Nephron (organoid): ENCODE data around the gene IPO9.

Source experiments
- H3K27ac Mint-ChIP-seq, 3 experiments: 2 replicates each; pipeline ENCODE4 v1.8.0; 2020; ENCODE audit warnings: mixed read lengths in 3 of 3, mild to moderate bottlenecking in 2 of 3, moderate library complexity in 1 of 3
- H3K27me3 Mint-ChIP-seq: 2 replicates; pipeline ENCODE4 v1.8.0; 2021; ENCODE audit warnings: low read depth, mild to moderate bottlenecking, moderate library complexity, mixed read lengths
- H3K36me3 Mint-ChIP-seq: 2 replicates; pipeline ENCODE4 v1.8.0; 2020; ENCODE audit warnings: low read depth, mixed read lengths
- H3K4me1 Mint-ChIP-seq: 2 replicates; pipeline ENCODE4 v1.8.0; 2020; ENCODE audit warnings: mixed read lengths
- H3K4me3 Mint-ChIP-seq, 3 experiments: 2 replicates each; pipeline ENCODE4 v1.8.0; 2020; ENCODE audit warnings: mild to moderate bottlenecking in 3 of 3, mixed read lengths in 3 of 3, moderate library complexity in 2 of 3
- H3K9me3 Mint-ChIP-seq: 2 replicates; pipeline ENCODE4 v1.8.0; 2020; ENCODE audit warnings: mixed read lengths
- TF ChIP-seq, protein P1 (sequence below), 3 experiments: fragments of 200-600 bp; sonication (generic); IDR thresholded peaks; one replicate each; pipeline ENCODE4 v1.5.0; 2021; ENCODE audit warnings: antibody characterized with exemption in 3 of 3; ENCODE audit not compliant: unreplicated experiment in 3 of 3

The IPO9 gene

GRCh38 chr1:201828820-201829774 lies at the start of gene IPO9:
Gene IPO9 (plus strand): TSS chr1:201829157. CDS start chr1:201829210, 53 bp downstream.
- Mint-ChIP-seq H3K27me3 (no peaks in the 10 kb centered on the region), H3K27ac (peak within 1 kb of the TSS; percentile 92 to 96 (median 92)), H3K36me3 (peaks cover 8% of the 10 kb centered on the region), H3K4me3 (peak within 1 kb of the TSS; percentile 95 to 97 (median 95)), H3K4me1 (peaks cover 48% of the 10 kb centered on the region), H3K9me3 (no peaks in the 10 kb centered on the region)
- TF ChIP-seq, protein P1, sequence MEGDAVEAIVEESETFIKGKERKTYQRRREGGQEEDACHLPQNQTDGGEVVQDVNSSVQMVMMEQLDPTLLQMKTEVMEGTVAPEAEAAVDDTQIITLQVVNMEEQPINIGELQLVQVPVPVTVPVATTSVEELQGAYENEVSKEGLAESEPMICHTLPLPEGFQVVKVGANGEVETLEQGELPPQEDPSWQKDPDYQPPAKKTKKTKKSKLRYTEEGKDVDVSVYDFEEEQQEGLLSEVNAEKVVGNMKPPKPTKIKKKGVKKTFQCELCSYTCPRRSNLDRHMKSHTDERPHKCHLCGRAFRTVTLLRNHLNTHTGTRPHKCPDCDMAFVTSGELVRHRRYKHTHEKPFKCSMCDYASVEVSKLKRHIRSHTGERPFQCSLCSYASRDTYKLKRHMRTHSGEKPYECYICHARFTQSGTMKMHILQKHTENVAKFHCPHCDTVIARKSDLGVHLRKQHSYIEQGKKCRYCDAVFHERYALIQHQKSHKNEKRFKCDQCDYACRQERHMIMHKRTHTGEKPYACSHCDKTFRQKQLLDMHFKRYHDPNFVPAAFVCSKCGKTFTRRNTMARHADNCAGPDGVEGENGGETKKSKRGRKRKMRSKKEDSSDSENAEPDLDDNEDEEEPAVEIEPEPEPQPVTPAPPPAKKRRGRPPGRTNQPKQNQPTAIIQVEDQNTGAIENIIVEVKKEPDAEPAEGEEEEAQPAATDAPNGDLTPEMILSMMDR (IDR thresholded peaks at IDR 0.05; ENCODE audit: unreplicated experiment in 3 of 3): peak; percentile 94 to 98 (median 97)

- Mint-ChIP-seq H3K27ac (peak overlapping the region; percentile 61 to 95 (median 71)), H3K4me1 (peaks cover 62% of the 10 kb centered on the region), H3K36me3 (peaks cover 56% of the 10 kb centered on the region), H3K27me3 (no peaks in the 10 kb centered on the region), H3K9me3 (no peaks in the 10 kb centered on the region), H3K4me3 (no peak overlapping the region)
- TF ChIP-seq, protein P1 (IDR thresholded peaks at IDR 0.05; ENCODE audit: unreplicated experiment in 3 of 3): no peak
These were observed 49.5 kb upstream of the IPO9 start for GRCh38 chr1:201779351-201779880.

DNA sequence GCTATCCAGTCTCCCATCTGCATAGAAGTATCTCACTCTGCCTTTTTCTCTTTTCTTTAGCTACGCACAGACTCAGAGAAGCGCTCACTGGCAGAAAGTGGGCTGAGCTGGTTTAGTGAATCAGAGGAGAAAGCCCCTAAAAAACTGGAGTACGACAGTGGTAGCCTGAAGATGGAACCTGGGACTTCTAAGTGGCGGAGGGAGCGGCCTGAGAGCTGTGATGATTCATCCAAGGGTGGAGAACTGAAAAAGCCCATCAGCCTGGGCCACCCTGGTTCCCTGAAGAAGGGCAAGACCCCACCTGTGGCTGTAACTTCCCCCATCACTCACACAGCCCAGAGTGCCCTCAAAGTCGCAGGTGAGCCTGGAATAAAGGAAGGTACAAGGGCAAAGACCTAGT lies 48.0 kb upstream of the IPO9 start:
- Mint-ChIP-seq H3K9me3 (no peaks in the 10 kb centered on the region), H3K27ac (peak overlapping the region; percentile 91 to 96 (median 94)), H3K36me3 (peaks cover 59% of the 10 kb centered on the region), H3K4me3 (peak overlapping the region in 1 of 3 experiments; percentile 18), H3K4me1 (peaks cover 55% of the 10 kb centered on the region), H3K27me3 (no peaks in the 10 kb centered on the region)
- TF ChIP-seq, protein P1 (IDR thresholded peaks at IDR 0.05; ENCODE audit: unreplicated experiment in 3 of 3): no peak

GRCh38 chr1:201781437-201781836 lies 47.5 kb upstream of the IPO9 start:
- Mint-ChIP-seq H3K9me3 (no peaks in the 10 kb centered on the region), H3K36me3 (peaks cover 64% of the 10 kb centered on the region), H3K27ac (peak overlapping the region; percentile 91 to 96 (median 94)), H3K27me3 (no peaks in the 10 kb centered on the region), H3K4me3 (peak overlapping the region in 2 of 3 experiments; percentile 18 to 46), H3K4me1 (peaks cover 55% of the 10 kb centered on the region)
- TF ChIP-seq, protein P1 (IDR thresholded peaks at IDR 0.05; ENCODE audit: unreplicated experiment in 3 of 3): no peak

DNA sequence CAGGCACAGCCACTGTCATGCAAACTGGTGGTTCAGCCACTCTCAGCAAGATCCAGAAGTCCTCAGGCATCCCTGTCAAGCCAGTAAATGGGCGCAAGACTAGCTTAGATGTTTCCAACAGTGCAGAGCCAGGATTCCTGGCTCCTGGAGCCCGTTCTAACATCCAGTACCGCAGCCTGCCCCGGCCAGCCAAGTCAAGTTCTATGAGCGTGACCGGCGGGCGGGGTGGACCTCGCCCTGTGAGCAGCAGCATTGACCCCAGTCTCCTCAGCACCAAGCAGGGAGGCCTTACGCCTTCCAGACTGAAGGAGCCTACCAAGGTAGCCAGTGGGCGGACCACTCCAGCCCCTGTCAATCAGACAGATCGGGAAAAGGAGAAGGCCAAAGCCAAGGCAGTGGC lies 46.6 kb upstream of the IPO9 start:
- peaks cover 73% of the 10 kb centered on the region for H3K36me3 Mint-ChIP-seq
- no peaks in the 10 kb centered on the region for H3K9me3 Mint-ChIP-seq
- H3K27me3 Mint-ChIP-seq: no peaks in the 10 kb centered on the region
- no peak overlapping the region for H3K27ac Mint-ChIP-seq
- TF ChIP-seq, protein P1 (IDR thresholded peaks at IDR 0.05; ENCODE audit: unreplicated experiment in 3 of 3): no peak
- no peak overlapping the region for H3K4me3 Mint-ChIP-seq
- H3K4me1 Mint-ChIP-seq: peaks cover 48% of the 10 kb centered on the region
